ENCODE data around the gene JAK3. TPM values are rescaled to one million over a fixed set of nuclear protein-coding genes. Genes with fewer than 3 reads are reported as not detected.

Gene JAK3
- total RNA-seq, 1 experiment from 2014 or later: not detected

GRCh38 chr19:17775245-17775927 lies 72.4 kb downstream of the JAK3 start:
- H3K9me3 Mint-ChIP-seq (ENCODE audit: low read depth, unreplicated experiment): no peaks in the 10 kb centered on the region
- intact Hi-C loops (cut with micrococcal nuclease; ENCODE audit: unreplicated experiment): no loop called here
- H3K27me3 Mint-ChIP-seq (ENCODE audit: unreplicated experiment): peaks cover 11% of the 10 kb centered on the region
- no peak overlapping the region for H3K4me3 Mint-ChIP-seq (ENCODE audit: low read depth, unreplicated experiment)
- peak; percentile 75 for DNase-seq
- peak; percentile 76 for TF ChIP-seq CTCF (IDR thresholded peaks at IDR 0.05; ENCODE audit: unreplicated experiment)
- BruUV-seq (replicated peaks): no TSS peak
- H3K36me3 Mint-ChIP-seq (ENCODE audit: insufficient read depth, unreplicated experiment): no peaks in the 10 kb centered on the region
- no peak overlapping the region for H3K27ac Mint-ChIP-seq (ENCODE audit: unreplicated experiment)
- CTCF ChIA-PET: interaction anchor here (0.5 to 1.2 kb wide), 3 partner anchors 9 to 432 kb away, joined by 3 to 4 read pairs (median 4); partner anchors contain the start of gene B3GNT3
- H3K4me1 Mint-ChIP-seq (ENCODE audit: low read depth, unreplicated experiment): peaks cover 17% of the 10 kb centered on the region

Other genes with a start within 250 kb of the JAK3 start
- gene UNC13A, start 159.6 kb downstream of the JAK3 start, total RNA-seq (2022): 0.28 and 3.8 TPM in 2 replicates
- 57.1 and 59.5 TPM in 2 replicates for gene MAP1S, start 128.5 kb downstream of the JAK3 start, total RNA-seq (2022)
- gene FCHO1, start 96.5 kb downstream of the JAK3 start, total RNA-seq (2022): 0.61 and 1.3 TPM in 2 replicates
- gene B3GNT3, start 52.8 kb downstream of the JAK3 start, total RNA-seq (2022): 75.1 and 121 TPM in 2 replicates
- not detected in 2 replicates for gene INSL3, start 26.5 kb downstream of the JAK3 start, total RNA-seq (2022)
- 955 and 1,054 TPM in 2 replicates for gene RPL18A, start 11.9 kb upstream of the JAK3 start, total RNA-seq (2022)
- not detected in 2 replicates for gene SLC5A5, start 24.0 kb upstream of the JAK3 start, total RNA-seq (2022)
- 51.1 and 53.4 TPM in 2 replicates for gene CCDC124, start 85.0 kb upstream of the JAK3 start, total RNA-seq (2022)
- gene KCNN1, start 119.1 kb upstream of the JAK3 start, total RNA-seq (2022): not detected in 2 replicates
- gene ARRDC2, start 160.2 kb upstream of the JAK3 start, total RNA-seq (2022): 15.8 and 23.0 TPM in 2 replicates
- not detected in 2 replicates for gene IL12RB1, start 239.0 kb upstream of the JAK3 start, total RNA-seq (2022)
- gene MAST3, start 249.8 kb upstream of the JAK3 start, total RNA-seq (2022): 5.5 and 5.9 TPM in 2 replicates